Endometrial microvascular endothelial cells (primary cell): ENCODE results near the gene AP1B1. TPM values are rescaled to one million over a fixed set of nuclear protein-coding genes. Genes with fewer than 3 reads are reported as not detected.
"Not testable (repeated sequence)": the region's sequence is repeated elsewhere in the genome, so short reads cannot be mapped to it uniquely, and the experiment has no call there.

ENCODE experiments used
- in situ Hi-C: cut with HindIII; loops from 2 replicates; pipeline ENCODE4 v1.10.0; 2017; ENCODE audit warnings: low sequenced_read_pairs, low pct_unique_long_range_greater_than_20kb; ENCODE audit errors: inconsistent ontology term
- total RNA-seq: library from RNA; depleted of rRNA; stranded (reverse); fragments of >200 nt; gene quantifications from one replicate; pipeline ENCODE4 v1.2.3, GENCODE V29; 2015; ENCODE audit errors: inconsistent ontology term

The AP1B1 gene
- total RNA-seq, 1 donor from 2014 or later = 112 TPM

DNA sequence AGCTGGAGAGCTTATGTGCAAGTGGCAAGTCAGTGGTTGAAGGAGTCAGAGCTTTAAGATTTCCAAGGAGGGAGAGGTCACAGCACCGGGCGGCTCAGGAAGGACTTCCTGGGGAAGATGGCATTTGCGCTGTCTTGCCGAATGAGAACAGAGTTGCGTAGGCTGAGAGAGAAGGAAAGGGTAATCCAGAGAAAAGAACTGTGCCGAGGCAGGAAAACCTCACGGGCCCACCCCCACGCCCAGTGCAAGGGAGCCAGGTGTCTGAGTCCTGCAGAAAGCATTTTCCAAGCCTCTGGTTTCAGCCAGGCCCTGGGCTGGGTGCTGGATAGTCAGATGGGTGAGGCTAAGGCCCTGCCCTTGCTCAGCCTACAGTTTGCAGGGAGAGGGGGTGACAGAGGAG, 3.2 kb upstream of the AP1B1 start:
- in situ Hi-C loops = no loop called here

DNA sequence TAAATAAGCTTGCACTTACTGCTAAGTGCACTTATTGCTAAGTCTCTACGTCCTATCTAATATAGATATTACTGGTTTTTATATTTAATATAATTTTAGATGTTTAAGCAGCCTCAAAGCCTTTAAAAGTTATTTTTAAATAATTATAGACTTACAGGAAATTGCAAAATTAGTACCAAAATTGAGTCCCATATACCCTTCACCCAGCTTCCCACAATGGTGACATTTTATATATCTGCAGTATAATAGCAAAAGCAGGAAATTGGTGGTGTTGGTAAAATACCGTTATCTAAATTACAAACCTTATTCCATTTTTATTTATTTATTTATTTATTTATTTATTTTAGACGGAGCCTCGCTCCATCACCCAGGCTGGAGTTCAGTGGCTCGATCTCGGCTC, 1.9 kb upstream of the AP1B1 start:
- in situ Hi-C loops = no loop called here

DNA sequence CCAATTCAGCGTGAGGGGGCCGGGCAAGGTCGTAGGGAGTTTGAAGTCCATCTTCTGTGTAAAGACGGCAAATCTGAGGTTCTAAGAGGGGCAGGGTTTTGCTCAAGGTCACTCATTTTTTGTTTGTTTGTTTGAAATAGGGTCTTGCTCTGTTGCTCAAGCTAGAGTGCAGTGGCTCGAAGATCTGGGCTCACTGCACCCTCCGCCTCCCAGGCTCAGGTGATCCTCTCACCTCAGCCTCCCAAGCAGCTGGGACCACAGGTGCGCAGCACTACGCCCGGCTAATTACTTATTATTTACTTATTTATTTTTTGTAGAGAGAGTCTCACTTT, 355 bp upstream of the AP1B1 start:
- in situ Hi-C loops = no loop called here

DNA sequence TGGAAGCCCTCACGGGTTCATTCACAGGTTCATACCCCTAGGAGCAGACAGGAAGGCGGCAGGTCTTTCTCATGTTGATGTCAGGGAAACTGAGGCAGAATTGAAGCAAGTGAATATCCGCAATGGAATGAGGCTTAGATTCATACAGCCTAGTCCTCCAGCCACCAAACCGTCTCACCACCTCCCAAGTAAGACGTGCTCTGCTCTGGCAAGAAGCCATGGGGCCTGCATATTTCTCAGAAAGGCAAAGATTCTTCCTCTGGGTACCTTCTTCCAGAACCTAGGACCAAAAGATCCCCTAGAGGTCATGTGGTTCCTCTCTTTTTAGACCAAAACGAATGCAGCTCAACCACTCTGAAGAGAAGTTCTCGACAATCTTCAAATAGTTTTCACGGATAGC, 1.7 kb downstream of the AP1B1 start:
- in situ Hi-C loops = no loop called here

DNA sequence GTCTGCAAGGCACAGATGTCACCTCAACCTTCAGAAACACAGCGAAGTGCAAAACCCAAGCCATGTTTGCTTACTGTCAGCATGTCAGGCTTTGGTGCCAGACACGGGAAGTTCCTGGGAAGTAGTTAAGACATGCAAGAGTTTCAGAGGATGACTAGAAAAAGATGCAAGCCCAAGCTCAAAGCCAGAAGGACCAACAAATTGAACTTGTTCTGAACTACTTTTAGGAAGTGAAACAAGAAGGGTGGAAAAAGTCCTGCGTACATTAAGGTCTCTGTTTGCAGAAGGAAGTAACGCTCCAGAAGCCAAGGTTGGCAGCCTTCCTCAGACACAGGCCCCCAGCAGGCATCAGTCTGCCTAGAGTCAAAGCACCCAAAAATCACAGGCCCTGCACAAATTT, 2.6 kb downstream of the AP1B1 start:
- in situ Hi-C loops = no loop called here

DNA sequence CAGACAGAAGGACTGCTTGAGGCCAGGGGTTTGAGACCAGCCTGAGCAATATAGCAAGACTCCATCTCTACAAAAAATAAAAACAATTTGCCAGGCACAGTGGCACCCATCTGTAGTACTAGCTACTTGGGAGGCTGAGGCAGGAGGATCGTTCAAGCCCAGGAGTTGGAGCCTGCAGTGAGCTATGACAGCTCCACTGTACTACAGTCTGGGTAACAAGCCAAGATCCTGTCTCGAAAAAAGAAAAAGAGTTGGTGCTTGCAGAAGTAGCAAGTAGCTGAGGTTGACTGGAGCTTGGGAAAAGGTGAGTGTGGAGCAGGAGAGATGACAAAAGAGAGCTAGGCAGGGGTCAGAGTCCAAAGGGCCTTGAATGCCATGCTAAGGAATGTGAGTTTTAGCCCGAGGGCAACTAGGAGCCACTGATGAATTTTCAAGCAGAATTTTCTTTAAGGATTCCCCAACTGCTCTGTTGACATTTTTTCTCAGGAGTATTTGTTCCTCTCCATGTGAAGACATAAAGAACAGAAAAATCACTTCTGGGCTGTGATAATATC, 3.1 kb downstream of the AP1B1 start:
- in situ Hi-C loops = no loop called here

DNA sequence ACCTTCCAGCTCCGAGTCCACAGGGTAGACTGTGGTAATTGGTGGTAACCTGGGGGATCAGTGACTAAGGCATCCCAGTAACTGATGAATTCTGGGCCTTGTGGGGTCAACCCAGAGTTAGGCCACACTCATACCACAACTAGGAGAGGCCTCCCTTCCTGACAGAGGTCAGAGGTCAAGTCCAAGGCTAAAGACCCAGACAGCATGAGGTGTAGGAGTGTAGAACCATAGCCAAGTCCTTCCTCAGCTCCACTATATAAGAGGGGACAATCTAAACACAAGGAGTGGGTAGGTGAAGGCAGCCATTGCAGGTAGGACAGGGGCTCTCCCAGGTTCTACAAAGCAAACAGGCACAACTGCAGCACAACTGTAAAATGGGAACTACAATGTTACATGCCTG, 4.6 kb downstream of the AP1B1 start:
- in situ Hi-C loops = no loop called here

DNA sequence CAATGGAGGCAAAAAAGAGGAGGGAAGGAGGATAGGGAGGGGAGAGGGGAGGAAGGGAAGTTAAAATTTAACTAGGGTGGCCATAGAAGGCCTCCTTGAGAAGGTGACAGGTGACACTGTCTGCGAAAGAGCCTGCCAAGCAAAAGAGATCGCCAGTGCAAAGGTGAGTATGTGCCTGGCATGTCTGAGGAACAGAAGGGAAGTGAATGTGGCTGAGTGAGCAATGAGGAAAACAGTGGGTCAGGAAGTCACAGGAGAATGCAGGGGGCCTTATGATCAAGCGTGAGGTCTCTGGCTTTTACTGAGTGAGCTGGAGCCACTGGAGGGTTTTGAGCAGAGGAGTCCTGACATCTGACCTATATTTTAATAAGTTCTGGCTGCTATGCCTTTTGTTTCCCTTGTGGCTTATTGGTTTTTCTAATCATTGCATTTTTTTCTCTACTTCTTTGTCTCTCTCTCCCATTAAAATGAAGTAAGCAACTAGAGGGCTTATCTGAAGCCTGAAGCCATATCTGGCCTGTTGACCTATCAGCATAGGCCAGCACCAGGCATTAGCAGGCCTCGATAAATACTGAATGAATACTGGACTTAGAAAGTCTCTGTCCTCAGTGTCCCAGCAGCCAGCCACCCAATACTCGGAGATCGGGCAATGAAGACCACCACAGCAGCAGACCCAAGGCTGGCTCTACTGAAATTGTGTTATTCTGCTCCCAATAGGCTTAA, 5.6 kb downstream of the AP1B1 start:
- in situ Hi-C loops = no loop called here

DNA sequence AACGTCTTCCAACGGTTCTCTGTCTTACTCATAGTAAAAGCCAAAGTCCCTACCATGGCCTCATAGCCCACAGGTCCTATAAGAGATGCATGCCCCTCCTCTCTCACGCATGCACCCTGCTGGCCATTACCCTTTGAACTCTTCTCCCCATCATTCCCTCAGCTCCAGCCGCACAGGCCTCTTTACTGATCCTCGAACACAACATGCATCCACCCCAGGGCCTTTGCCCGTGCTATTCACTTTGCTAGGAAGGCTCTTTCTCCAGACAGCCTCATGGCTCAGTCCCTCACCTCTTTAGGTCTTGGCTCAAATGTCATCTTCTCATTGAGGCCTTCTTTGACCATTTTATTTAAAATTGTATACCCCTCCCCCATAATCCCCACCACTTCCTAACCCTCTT, 7.5 kb downstream of the AP1B1 start:
- in situ Hi-C loops = no loop called here

DNA sequence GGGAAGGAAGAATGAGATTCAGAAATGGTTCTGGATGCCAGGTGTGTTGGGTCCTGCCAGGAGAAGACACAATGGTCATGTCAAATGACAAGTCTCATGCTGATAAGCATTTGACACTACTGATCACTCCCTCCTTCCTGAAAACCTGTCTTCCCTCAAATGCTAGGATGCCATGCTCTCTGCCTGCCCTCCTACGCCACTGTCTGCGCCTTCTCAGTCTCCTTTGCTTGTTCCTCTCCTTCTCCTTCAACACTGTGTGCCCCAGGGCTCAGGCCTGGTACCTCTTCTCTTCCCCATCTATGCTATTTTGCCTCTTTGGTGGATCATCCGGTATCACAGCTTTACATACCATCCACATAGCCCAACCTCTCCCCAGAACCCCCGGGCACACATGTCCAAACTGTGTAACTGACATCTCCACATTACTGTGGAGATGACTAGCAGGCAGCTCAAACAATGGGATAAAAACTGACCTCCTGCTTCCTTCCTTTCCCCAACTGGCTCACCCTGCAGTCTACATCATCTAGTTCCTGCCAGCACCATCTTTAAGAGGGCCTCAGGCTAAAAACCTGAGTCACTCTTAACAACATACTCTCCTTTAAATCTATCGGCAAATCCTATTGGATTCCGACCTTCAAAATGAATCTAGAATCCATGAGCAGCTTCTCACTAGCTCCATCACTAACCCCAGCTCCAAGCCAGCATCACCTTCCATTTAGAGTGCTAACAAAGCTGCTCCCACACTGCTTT, 8.2 kb downstream of the AP1B1 start:
- in situ Hi-C loops = no loop called here

DNA sequence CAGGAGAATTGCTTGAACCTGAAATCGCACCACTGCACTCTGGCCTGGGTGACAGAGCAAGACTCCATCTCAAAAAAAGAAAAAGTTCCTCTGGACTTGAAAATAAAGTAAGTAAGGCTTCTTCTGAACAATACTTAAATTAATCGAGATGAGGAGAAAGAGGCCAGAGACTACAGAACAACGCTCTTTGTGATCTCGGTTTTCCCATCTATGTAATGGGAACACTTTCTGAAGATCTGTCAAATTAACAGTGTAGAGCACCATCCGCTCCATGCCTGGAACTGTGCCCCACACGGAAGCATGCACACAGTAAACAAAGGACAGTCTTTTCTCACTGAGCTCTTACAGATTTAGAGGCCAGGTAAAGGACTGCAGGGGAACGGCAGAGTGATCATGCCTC, 9.1 kb downstream of the AP1B1 start:
- in situ Hi-C loops = no loop called here

DNA sequence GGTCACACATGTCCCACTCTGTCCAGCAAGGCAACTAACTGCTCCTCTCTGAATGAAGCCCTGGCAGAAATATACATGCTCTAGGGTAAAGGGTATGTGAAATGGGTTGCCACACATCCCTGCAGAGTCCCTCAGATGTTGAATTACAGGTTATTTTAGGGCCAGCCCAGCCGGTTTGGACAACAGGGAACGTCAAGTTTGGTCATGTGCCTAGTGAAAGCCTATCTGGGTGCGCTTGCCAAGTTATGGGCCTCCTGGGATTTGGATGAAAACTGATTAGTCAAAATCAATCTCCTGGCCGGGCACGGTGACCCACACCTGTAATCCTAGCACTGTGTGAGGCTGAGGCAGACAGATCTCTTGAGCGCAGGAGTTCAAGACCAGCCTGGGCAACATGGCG, 10.4 kb downstream of the AP1B1 start:
- in situ Hi-C loops = no loop called here

DNA sequence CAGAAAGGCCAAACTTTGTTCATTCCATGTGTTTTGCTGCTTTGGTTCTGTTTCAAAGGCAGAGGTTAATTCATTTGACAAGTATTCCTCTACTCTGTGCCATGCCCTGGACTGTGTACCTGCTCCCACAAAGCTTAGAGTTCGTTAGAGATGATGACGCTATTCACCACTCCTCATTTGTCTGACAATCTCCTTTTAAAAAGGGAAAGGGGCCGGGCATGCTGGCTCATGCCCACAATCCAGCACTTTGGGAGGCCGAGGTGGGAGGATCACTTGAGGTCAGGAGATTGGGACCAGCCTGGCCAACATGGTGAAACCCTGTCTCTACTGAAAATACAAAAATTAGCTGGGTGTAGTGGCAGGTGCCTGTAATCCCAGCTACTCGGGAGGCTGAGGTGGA, 11.7 kb downstream of the AP1B1 start:
- in situ Hi-C loops = not testable (repeated sequence)

DNA sequence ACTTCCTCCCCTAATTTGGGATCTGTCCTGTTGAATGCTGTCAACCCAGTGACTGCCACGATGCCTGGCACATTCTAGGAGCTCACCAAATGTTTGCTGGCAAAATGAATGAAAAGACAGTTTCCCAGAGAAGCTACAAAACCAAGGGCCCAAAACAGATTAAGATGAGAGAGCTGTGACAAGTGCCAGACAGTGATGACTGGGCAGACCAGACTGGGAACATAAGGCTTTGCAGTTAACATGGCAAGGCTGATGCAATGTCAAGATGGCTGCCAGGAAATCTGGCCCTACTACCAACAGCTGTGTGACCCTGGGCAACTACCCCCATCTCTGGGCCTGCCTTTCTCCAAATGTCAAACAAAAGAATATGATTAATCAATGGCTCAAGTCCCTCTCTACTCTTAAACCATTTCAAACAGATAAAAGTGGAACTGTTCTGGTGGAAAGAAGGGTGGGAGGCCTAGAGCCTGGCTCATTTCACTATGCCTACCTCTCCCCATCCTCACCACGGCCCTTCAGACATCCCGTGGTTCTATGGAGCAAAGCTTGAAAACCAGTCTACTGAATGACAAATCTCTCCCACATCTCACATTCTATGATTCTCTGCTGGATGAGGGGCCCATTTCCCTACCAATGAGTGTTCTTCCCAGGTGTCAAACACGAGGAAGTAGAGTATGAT, 12.8 kb downstream of the AP1B1 start:
- in situ Hi-C loops = no loop called here

DNA sequence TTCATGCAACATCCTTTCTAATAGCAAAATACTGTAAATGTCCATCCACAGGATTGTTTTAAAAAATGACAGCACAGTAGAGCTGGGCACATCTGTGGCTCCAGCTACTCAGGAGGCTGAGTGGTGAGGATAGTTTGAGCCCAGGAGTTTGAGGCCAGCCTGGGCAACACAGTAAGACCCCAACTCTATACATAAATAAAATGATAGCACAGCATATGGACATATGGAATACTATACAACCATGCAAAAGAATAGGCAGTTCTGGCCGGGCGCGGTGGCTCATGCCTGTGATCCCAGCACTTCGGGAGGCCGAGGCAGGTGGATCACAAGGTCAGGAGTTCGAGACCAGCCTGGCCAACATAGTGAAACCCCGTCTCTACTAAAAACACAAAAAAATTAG, 13.6 kb downstream of the AP1B1 start:
- in situ Hi-C loops = not testable (repeated sequence)

DNA sequence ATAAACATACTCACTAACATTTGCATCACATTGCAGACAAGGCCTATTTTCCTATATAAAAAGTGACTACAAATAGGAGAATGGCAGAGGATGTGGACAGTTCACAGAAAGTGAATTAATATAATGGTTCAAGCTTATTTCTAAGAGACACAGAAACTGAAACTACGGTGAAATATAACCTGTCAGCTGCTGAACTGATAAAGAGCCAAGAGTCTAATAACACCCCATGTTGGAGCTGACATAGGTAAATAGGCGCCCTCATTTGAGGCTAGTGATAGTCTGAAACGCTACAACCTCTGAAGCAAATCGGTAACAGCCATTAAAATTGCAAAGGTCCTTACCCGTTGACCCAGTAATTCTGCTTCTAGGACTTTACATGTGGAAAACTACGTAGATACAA, 14.0 kb downstream of the AP1B1 start:
- in situ Hi-C loops = no loop called here

DNA sequence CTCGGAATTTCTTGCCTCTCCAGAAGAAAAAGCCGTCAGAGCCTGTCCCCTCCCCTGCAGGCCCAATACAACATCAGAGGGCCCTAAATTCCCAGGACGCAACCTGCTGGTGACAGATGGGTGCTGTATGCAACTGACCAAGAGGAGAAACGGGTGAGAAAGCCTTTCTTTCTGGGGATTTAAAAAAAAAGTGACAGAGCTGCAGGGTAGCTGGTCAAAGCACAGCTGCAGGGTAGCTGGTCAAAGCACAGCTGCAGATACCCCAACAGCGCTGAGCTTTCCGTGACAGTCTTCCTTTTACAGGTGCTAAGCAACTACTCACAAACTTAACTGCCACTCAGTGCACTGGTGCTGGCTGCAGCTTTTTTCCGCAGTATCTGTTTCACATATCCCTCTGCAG, 17.8 kb downstream of the AP1B1 start:
- in situ Hi-C loops = no loop called here

DNA sequence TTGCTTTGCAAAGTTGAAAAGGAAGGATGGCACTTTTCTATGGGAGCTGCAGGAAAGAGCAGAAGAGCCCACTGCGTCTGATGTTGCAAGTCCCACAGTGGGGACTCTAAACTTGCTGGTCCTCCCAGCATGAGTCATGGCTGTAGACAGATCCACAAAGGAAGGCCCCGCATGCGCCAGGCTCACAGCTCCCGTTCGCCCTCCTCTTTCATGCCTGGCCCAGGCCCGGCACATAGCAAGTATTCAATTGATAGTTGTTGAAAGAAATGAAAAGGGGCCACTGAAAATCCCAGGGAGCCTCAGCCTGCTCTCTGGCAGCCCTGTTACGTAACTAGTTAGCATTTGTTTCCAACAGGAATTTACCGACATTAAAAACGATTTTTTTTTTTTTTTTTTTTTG, 18.9 kb downstream of the AP1B1 start:
- in situ Hi-C loops = no loop called here

DNA sequence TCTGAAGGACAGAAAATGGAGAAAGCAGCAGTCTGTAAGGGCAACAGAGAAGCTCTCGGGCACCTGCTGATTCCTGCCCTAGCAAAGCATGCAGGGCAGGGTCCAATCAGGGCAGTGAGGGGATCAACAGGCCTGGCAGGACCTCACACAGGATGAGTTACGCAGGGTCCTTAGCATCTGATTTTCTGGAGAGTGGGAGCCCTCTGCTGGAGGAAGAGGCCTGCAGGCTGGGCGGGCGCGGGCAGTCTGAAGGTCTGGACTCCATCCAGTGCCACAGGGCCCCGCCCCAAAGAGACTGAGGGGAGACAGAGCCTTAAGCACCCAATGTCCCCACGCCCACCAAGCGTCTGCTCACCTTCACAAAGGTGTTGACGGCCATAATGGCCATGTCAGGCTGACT, 28.9 kb downstream of the AP1B1 start:
- in situ Hi-C loops = no loop called here
